Smooth muscle cell (in vitro differentiated cells): ENCODE results near the gene DNAJC10. TPM values are rescaled to one million over a fixed set of nuclear protein-coding genes. Genes with fewer than 3 reads are reported as not detected.

Source experiments
- DNase-seq: peaks from one replicate; lab custom pipeline; 2025; ENCODE audit not compliant: unreplicated experiment; lab: John Stamatoyannopoulos, UW
- H2AFZ ChIP-seq: fragments of 200-600 bp; sonication (generic); 2 replicates; pipeline ENCODE4 v1.6.0; 2016; ENCODE audit warnings: antibody characterized with exemption, low read depth, mild to moderate bottlenecking
- H3F3A ChIP-seq: fragments of 200-600 bp; sonication (generic); 2 replicates; pipeline ENCODE4 v1.6.0; 2017; ENCODE audit warnings: antibody characterized with exemption, low read depth
- H3K27ac ChIP-seq: fragments of 200-600 bp; sonication (generic); 2 replicates; pipeline ENCODE4 v1.5.1; 2016; ENCODE audit warnings: low read depth, mild to moderate bottlenecking
- H3K27me3 ChIP-seq: fragments of 200-600 bp; sonication (generic); 2 replicates; pipeline ENCODE4 v1.6.1; 2016; ENCODE audit warnings: low read depth, mild to moderate bottlenecking
- H3K36me3 ChIP-seq: fragments of 200-600 bp; sonication (generic); 2 replicates; pipeline ENCODE4 v1.5.1; 2016; ENCODE audit warnings: low read depth
- H3K4me1 ChIP-seq: fragments of 200-600 bp; sonication (generic); 2 replicates; pipeline ENCODE4 v1.5.1; 2016; ENCODE audit warnings: low read depth
- H3K4me2 ChIP-seq: fragments of 200-600 bp; sonication (generic); 2 replicates; pipeline ENCODE4 v1.6.0; 2016; ENCODE audit warnings: mild to moderate bottlenecking
- H3K4me3 ChIP-seq: fragments of 200-600 bp; sonication (generic); 2 replicates; pipeline ENCODE4 v1.5.1; 2016; ENCODE audit warnings: mild to moderate bottlenecking
- H3K79me2 ChIP-seq: fragments of 200-600 bp; sonication (generic); 2 replicates; pipeline ENCODE4 v1.6.0; 2016; ENCODE audit warnings: low read depth, mild to moderate bottlenecking
- H3K9ac ChIP-seq: fragments of 200-600 bp; sonication (generic); 2 replicates; pipeline ENCODE4 v1.6.0; 2016; ENCODE audit warnings: low read depth
- H3K9me3 ChIP-seq: fragments of 200-600 bp; sonication (generic); replicated peaks from 2 replicates; pipeline ENCODE4 v1.5.1; 2016; ENCODE audit warnings: low read depth
- H4K20me1 ChIP-seq: fragments of 200-600 bp; sonication (generic); 2 replicates; pipeline ENCODE4 v1.6.0; 2016; ENCODE audit warnings: low read depth
- CTCF ChIP-seq: fragments of 200-600 bp; sonication (generic); IDR thresholded peaks from 2 replicates; pipeline ENCODE4 v1.5.1; 2017; ENCODE audit warnings: borderline replicate concordance, mild to moderate bottlenecking, antibody characterized with exemption; ENCODE audit not compliant: insufficient read depth, poor library complexity, severe bottlenecking
- WGBS: methylation state at CpG from one replicate; pipeline ENCODE4 v1.1.7; 2016; ENCODE audit warnings: low lambda C conversion rate; 5-methylcytosine and 5-hydroxymethylcytosine counted together
- polyA plus RNA-seq: library from polyadenylated mRNA; unstranded; fragments of >200 nt; fragmentation: Nextera tagmentation; extraction: Ambion mirVana; gene quantifications from 2 replicates; pipeline ENCODE4 v1.2.1, GENCODE V29; 2016
- total RNA-seq: library from RNA; depleted of rRNA; stranded (reverse); fragments of >200 nt; gene quantifications from 2 replicates; pipeline ENCODE4 v1.2.3, GENCODE V29; 2014

The DNAJC10 gene
- total and polyA plus RNA-seq, 2 experiments from 2014 or later, result 77.4 to 93.0 TPM

GRCh38 chr2:182824056-182824766 lies 108.2 kb downstream of the DNAJC10 start:
- H3F3A ChIP-seq, result peaks cover 17% of the 10 kb centered on the region
- H2AFZ ChIP-seq, result no peak overlapping the region
- H3K27ac ChIP-seq, result no peak overlapping the region
- 80% methylated on average over 5 of the region's 5 CpGs for WGBS
- no peak overlapping the region for H3K4me3 ChIP-seq
- no peak for DNase-seq
- no peak for TF ChIP-seq CTCF
- H3K9me3 ChIP-seq, result no peaks in the 10 kb centered on the region
- H3K36me3 ChIP-seq, result no peaks in the 10 kb centered on the region
- H3K27me3 ChIP-seq, result no peaks in the 10 kb centered on the region
- peaks cover 38% of the 10 kb centered on the region for H3K4me1 ChIP-seq
- no peaks in the 10 kb centered on the region for H4K20me1 ChIP-seq
- no peak overlapping the region for H3K9ac ChIP-seq
- no peak overlapping the region for H3K4me2 ChIP-seq
- no peaks in the 10 kb centered on the region for H3K79me2 ChIP-seq

GRCh38 chr2:182824767-182825158 lies 108.7 kb downstream of the DNAJC10 start:
- no peaks in the 10 kb centered on the region for H4K20me1 ChIP-seq
- H3K79me2 ChIP-seq, result no peaks in the 10 kb centered on the region
- no peak overlapping the region for H3K4me2 ChIP-seq
- no peaks in the 10 kb centered on the region for H3K9me3 ChIP-seq
- H3F3A ChIP-seq, result peaks cover 17% of the 10 kb centered on the region
- peaks cover 32% of the 10 kb centered on the region for H3K4me1 ChIP-seq
- no peak overlapping the region for H3K4me3 ChIP-seq
- TF ChIP-seq CTCF, result no peak
- H2AFZ ChIP-seq, result no peak overlapping the region
- no peaks in the 10 kb centered on the region for H3K27me3 ChIP-seq
- no peaks in the 10 kb centered on the region for H3K36me3 ChIP-seq
- 83% methylated on average over 6 of the region's 6 CpGs for WGBS
- no peak overlapping the region for H3K27ac ChIP-seq
- H3K9ac ChIP-seq, result no peak overlapping the region
- no peak for DNase-seq

- Histone ChIP-seq H3K36me3 (no peaks in the 10 kb centered on the region), H3K27me3 (no peaks in the 10 kb centered on the region), H3K9me3 (no peaks in the 10 kb centered on the region), H3K4me3 (no peak overlapping the region), H3K27ac (no peak overlapping the region), H3K79me2 (no peaks in the 10 kb centered on the region), H3K4me1 (peaks cover 30% of the 10 kb centered on the region), H2AFZ (peak overlapping the region; percentile 19), H3F3A (peaks cover 17% of the 10 kb centered on the region), H3K9ac (no peak overlapping the region), H3K4me2 (peak overlapping the region; percentile 57), H4K20me1 (no peaks in the 10 kb centered on the region)
- 75% methylated on average over 1 of the region's 1 CpG for WGBS
- TF ChIP-seq CTCF, result no peak
- DNase-seq, result no peak
Measured at GRCh38 chr2:182826064-182826463, 110.0 kb downstream of the DNAJC10 start.

- no peak overlapping the region for H3K9ac ChIP-seq
- 85% methylated on average over 3 of the region's 3 CpGs for WGBS
- H4K20me1 ChIP-seq, result no peaks in the 10 kb centered on the region
- H3K4me1 ChIP-seq, result peaks cover 30% of the 10 kb centered on the region
- H3K79me2 ChIP-seq, result no peaks in the 10 kb centered on the region
- peak overlapping the region; percentile 5 for H2AFZ ChIP-seq
- H3K4me2 ChIP-seq, result peak overlapping the region; percentile 57
- H3K4me3 ChIP-seq, result no peak overlapping the region
- no peaks in the 10 kb centered on the region for H3K9me3 ChIP-seq
- no peak for DNase-seq
- no peaks in the 10 kb centered on the region for H3K27me3 ChIP-seq
- TF ChIP-seq CTCF, result no peak
- H3F3A ChIP-seq, result peaks cover 17% of the 10 kb centered on the region
- no peaks in the 10 kb centered on the region for H3K36me3 ChIP-seq
- H3K27ac ChIP-seq, result peak overlapping the region; percentile 70
Measured at GRCh38 chr2:182826496-182826895, 110.4 kb downstream of the DNAJC10 start.
